Fibroblast of mammary gland (primary cell): ENCODE measurements around the gene ASTN2.
A peak's percentile ranks its signal among the peaks of the same experiment; 100 is the strongest.

ENCODE experiments used
- DNase-seq: peaks from one replicate; pipeline ENCODE4 v3.0.0-alpha.2; 2010; ENCODE audit warnings: low read depth
- H3K4me3 ChIP-seq: 2 replicates; pipeline ENCODE4 v1.5.1; 2011; ENCODE audit warnings: low read depth, mild to moderate bottlenecking, low read length, moderate library complexity; ENCODE audit not compliant: control insufficient read depth
- CTCF ChIP-seq: conservative IDR thresholded peaks from 2 replicates; pipeline ENCODE4 v1.5.1; 2011; ENCODE audit warnings: low read depth, low read length, inconsistent platforms; ENCODE audit not compliant: control insufficient read depth, insufficient read depth

ASTN2 gene

GRCh38 chr9:116491659-116492058 lies 923.2 kb downstream of the ASTN2 start:
- no peak for DNase-seq
- no peak overlapping the region for H3K4me3 ChIP-seq
- TF ChIP-seq CTCF, result no peak

DNA sequence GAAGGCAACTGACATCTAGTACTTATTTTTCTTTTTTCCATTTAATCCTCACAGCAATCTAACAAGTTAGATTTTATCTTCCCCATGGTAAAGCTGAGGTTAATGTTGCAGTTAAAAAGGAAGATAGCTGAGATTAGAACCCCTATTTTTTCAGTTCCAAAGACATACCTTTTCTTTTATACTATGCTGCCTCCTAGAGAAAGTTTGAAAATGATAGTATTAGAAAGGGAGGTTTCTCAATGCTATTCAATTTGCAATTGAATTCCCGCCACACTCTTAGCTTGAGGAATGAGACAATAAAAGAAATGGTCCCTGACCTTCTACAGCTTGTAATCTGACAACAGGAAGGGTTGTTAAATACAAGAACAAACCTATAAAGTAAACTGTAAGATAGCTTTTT lies 923.6 kb downstream of the ASTN2 start:
- DNase-seq, result no peak
- H3K4me3 ChIP-seq, result no peak overlapping the region
- no peak for TF ChIP-seq CTCF

- no peak for TF ChIP-seq CTCF
- peak; percentile 60 for DNase-seq
- no peak overlapping the region for H3K4me3 ChIP-seq
Observed at GRCh38 chr9:116490321-116490720, 924.5 kb downstream of the ASTN2 start.

DNA sequence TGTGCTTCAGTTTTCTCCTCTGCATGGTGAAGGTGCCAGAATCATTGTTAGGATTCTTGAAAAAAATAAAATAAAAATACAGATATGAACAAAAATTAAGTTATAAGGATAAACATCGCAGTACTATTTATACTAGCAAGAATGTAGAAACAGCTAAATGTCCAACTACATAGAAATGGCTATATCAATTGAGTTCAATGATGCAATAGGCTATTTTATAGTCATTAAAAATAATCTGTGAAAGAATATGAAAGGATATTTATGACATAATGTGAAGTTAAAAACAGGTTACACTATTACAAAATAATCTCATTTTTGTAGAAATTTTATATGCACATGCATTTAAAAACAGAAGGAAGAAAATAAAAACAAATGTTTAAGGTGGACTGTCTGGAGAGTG lies 926.5 kb downstream of the ASTN2 start:
- TF ChIP-seq CTCF, result no peak
- H3K4me3 ChIP-seq, result no peak overlapping the region
- no peak for DNase-seq

DNA sequence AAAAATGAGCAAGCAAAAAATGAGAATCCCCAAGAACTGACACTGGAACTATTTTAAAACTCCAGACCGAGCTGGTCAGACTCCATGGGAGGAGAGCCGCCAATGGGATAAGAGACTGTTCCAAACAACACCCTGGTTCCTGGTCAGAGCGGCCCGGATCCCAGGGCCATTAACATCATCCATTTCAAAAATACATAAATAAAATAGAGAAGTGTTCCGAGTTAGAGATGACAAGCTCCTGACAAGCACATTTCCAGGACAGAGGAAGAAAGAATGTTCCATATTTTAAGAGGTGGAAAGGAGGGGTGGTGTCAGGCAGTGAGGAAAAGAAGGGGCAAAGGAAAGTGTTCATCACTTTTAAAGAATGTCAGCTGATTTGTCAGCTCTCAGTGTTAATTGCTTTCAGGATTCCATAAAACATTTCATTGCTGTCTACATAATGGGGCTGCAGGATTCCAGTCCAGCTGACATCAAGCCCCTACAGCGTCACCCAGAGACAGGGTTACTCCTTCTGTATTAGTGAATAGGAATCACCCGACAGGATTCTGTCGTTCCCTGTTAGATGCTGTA lies 930.3 kb downstream of the ASTN2 start:
- no peak overlapping the region for H3K4me3 ChIP-seq
- DNase-seq, result no peak
- TF ChIP-seq CTCF, result no peak

DNA sequence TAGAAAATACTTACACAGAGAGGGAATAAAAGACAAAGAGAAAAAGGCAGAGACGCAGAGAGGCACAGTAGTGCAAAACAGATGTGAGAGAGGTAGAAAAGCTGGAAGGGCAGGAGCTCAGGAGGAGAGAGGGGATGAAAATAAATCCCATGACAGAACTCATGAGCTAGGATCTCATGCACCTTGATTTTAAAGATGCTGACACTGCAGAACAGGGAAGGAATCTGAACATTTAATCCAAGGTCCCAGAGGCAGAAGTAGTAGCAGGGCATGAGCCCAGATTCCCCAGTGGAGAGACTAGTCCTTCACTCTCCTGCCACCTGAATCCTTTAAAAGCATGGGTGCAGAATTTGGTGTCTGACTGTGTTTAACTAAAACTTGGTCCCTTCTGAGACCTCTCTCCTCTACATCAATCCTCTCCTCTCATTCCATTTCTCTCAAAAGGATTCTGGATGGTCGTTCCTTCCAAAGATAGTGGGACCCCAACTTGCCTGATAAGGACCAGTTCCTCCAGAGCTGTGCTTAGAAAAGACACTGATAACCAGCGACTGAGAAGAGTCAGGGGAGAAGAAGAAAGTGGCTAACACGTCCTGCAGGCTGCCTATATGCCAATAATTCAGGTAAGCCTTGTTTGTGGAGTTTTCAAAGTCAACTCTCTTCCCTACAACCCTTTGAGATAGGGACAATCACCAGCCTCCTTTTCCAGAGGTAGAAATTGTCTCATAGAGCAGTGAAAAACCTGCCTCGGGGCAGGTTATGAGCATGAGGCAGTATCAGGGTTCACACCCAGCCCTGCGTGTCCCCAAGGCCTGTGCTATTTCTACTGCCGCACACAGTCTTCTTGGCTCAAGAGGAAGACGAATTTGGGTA lies 931.0 kb downstream of the ASTN2 start:
- no peak for DNase-seq
- no peak overlapping the region for H3K4me3 ChIP-seq
- no peak for TF ChIP-seq CTCF
